H9 (cell line): ENCODE results near the gene ARAP1. TPM values are rescaled to one million over a fixed set of nuclear protein-coding genes. Genes with fewer than 3 reads are reported as not detected.

Source experiments
- DNase-seq: peaks from one replicate; pipeline ENCODE4 v3.0.0-alpha.2; 2017
- H2AFZ ChIP-seq: one replicate; pipeline ENCODE4 v1.6.1; 2013; ENCODE audit warnings: mild to moderate bottlenecking, low read length, control low read depth, moderate library complexity
- H2AK5ac ChIP-seq: 2 replicates; pipeline ENCODE4 v1.6.1; 2013; ENCODE audit warnings: low read length, control low read depth, mixed read lengths; ENCODE audit not compliant: insufficient read length
- H2BK120ac ChIP-seq: one replicate; pipeline ENCODE4 v1.6.1; 2013; ENCODE audit warnings: low read depth, mild to moderate bottlenecking, low read length, control low read depth, inconsistent platforms; ENCODE audit not compliant: poor library complexity, severe bottlenecking
- H2BK12ac ChIP-seq: 2 replicates; pipeline ENCODE4 v1.6.1; 2013; ENCODE audit warnings: low read length, control low read depth, mixed read lengths, low read depth; ENCODE audit not compliant: insufficient read length
- H2BK15ac ChIP-seq: 2 replicates; pipeline ENCODE4 v1.6.1; 2013; ENCODE audit warnings: low read depth, low read length, control low read depth
- H2BK20ac ChIP-seq: one replicate; pipeline ENCODE4 v1.6.1; 2013; ENCODE audit warnings: low read depth, mild to moderate bottlenecking, low read length, control low read depth, inconsistent platforms; ENCODE audit not compliant: poor library complexity, severe bottlenecking
- H2BK5ac ChIP-seq: 2 replicates; pipeline ENCODE4 v1.6.1; 2013; ENCODE audit warnings: low read length, control low read depth, mixed read lengths; ENCODE audit not compliant: insufficient read length
- H3K14ac ChIP-seq: 2 replicates; pipeline ENCODE4 v1.6.1; 2013; ENCODE audit warnings: low read length, control low read depth; ENCODE audit not compliant: insufficient read depth
- H3K18ac ChIP-seq: 2 replicates; pipeline ENCODE4 v1.6.1; 2013; ENCODE audit warnings: low read depth, mild to moderate bottlenecking, mixed read lengths, low read length, control low read depth; ENCODE audit not compliant: insufficient read length
- H3K23ac ChIP-seq: 2 replicates; pipeline ENCODE4 v1.6.1; 2013; ENCODE audit warnings: low read length, control low read depth, mixed read lengths, low read depth; ENCODE audit not compliant: insufficient read length
- H3K23me2 ChIP-seq: 2 replicates; pipeline ENCODE4 v1.6.1; 2013; ENCODE audit warnings: low read depth, mild to moderate bottlenecking, mixed read lengths, low read length, control low read depth; ENCODE audit not compliant: insufficient read length, poor library complexity, severe bottlenecking
- H3K27ac ChIP-seq: 2 replicates; pipeline ENCODE4 v1.5.1; 2013; ENCODE audit warnings: low read length, control low read depth, mixed read lengths, low read depth; ENCODE audit not compliant: insufficient read length
- H3K27me3 ChIP-seq: 2 replicates; pipeline ENCODE4 v1.6.1; 2013; ENCODE audit warnings: low read length, control low read depth, inconsistent platforms; ENCODE audit not compliant: insufficient read depth
- H3K4ac ChIP-seq: 2 replicates; pipeline ENCODE4 v1.6.1; 2013; ENCODE audit warnings: low read depth, mild to moderate bottlenecking, control low read depth, inconsistent platforms, low read length, moderate library complexity
- H3K4me1 ChIP-seq: 2 replicates; pipeline ENCODE4 v1.6.1; 2013; ENCODE audit warnings: low read length, control low read depth, inconsistent platforms; ENCODE audit not compliant: insufficient read depth
- H3K4me2 ChIP-seq: 2 replicates; pipeline ENCODE4 v1.6.1; 2013; ENCODE audit warnings: low read length, control low read depth, mixed read lengths; ENCODE audit not compliant: insufficient read length, insufficient read depth
- H3K56ac ChIP-seq: 2 replicates; pipeline ENCODE4 v1.6.1; 2013; ENCODE audit warnings: low read depth, mild to moderate bottlenecking, mixed read lengths, low read length, control low read depth; ENCODE audit not compliant: insufficient read length
- H3K79me1 ChIP-seq: 2 replicates; pipeline ENCODE4 v1.6.1; 2013; ENCODE audit warnings: low read depth, mild to moderate bottlenecking, moderate library complexity, low read length, control low read depth, inconsistent platforms; ENCODE audit not compliant: insufficient read depth, poor library complexity, severe bottlenecking
- H3K79me2 ChIP-seq: 2 replicates; pipeline ENCODE4 v1.6.1; 2013; ENCODE audit warnings: low read length, control low read depth, inconsistent platforms; ENCODE audit not compliant: insufficient read depth
- H3K9ac ChIP-seq: 2 replicates; pipeline ENCODE4 v1.6.1; 2013; ENCODE audit warnings: low read length, control low read depth, mixed read lengths; ENCODE audit not compliant: insufficient read length; ENCODE audit errors: extremely low read depth
- H3K9me3 ChIP-seq: one replicate; pipeline ENCODE4 v1.6.1; 2013; ENCODE audit warnings: low read depth, low read length, inconsistent platforms; ENCODE audit not compliant: control insufficient read depth
- H3T11ph ChIP-seq: one replicate; pipeline ENCODE4 v1.6.1; 2013; ENCODE audit warnings: mild to moderate bottlenecking, low read length, control low read depth, inconsistent platforms
- H4K20me1 ChIP-seq: one replicate; pipeline ENCODE4 v1.6.1; 2013; ENCODE audit not compliant: control insufficient read depth, insufficient read length, insufficient read depth
- H4K5ac ChIP-seq: 2 replicates; pipeline ENCODE4 v1.6.1; 2013; ENCODE audit warnings: low read depth, mild to moderate bottlenecking, mixed read lengths, low read length, control low read depth; ENCODE audit not compliant: insufficient read length
- H4K8ac ChIP-seq: replicated peaks from 2 replicates; pipeline ENCODE4 v1.6.1; 2013; ENCODE audit warnings: low read length, control low read depth, mixed read lengths, low read depth; ENCODE audit not compliant: insufficient read length
- H4K91ac ChIP-seq: 2 replicates; pipeline ENCODE4 v1.6.1; 2013; ENCODE audit warnings: low read depth, mild to moderate bottlenecking, moderate library complexity, mixed read lengths, low read length, control low read depth; ENCODE audit not compliant: insufficient read length
- H3K27ac Mint-ChIP-seq, 3 experiments: 2 replicates in 2 of 3; 3 replicates in 1 of 3; pipeline ENCODE4 v1.8.0; 2020 to 2021; ENCODE audit warnings: mixed read lengths in 3 of 3, mild to moderate bottlenecking in 1 of 3, moderate library complexity in 1 of 3
- H3K27me3 Mint-ChIP-seq: 2 replicates; pipeline ENCODE4 v1.8.0; 2021; ENCODE audit warnings: low read depth, mild to moderate bottlenecking, moderate library complexity, mixed read lengths
- H3K36me3 Mint-ChIP-seq, 3 experiments: 2 replicates in 2 of 3; 3 replicates in 1 of 3; pipeline ENCODE4 v1.8.0; 2020 to 2021; ENCODE audit warnings: low read depth in 3 of 3, mixed read lengths in 3 of 3; ENCODE audit not compliant: insufficient read depth in 1 of 3
- H3K4me1 Mint-ChIP-seq, 2 experiments: 2 replicates each; pipeline ENCODE4 v1.8.0; 2020; ENCODE audit warnings: mixed read lengths in 2 of 2
- H3K4me3 Mint-ChIP-seq, 2 experiments: 2 replicates in 1 of 2; 3 replicates in 1 of 2; pipeline ENCODE4 v1.8.0; 2020 to 2021; ENCODE audit warnings: mild to moderate bottlenecking in 2 of 2, mixed read lengths in 2 of 2, moderate library complexity in 1 of 2
- H3K9me3 Mint-ChIP-seq, 2 experiments: 2 replicates in 1 of 2; 3 replicates in 1 of 2; pipeline ENCODE4 v1.8.0; 2020; ENCODE audit warnings: mild to moderate bottlenecking in 2 of 2, mixed read lengths in 2 of 2, moderate library complexity in 1 of 2
- WGBS: extraction: QIAGEN DNeasy Blood & Tissue Kit; methylation state at CpG from one replicate; pipeline ENCODE4 v1.1.7; 2013; ENCODE audit warnings: missing lambda C conversion rate, low lambda C conversion rate, mixed read lengths; ENCODE audit not compliant: insufficient read length; ENCODE audit errors: extremely low coverage; 5-methylcytosine and 5-hydroxymethylcytosine counted together
- total RNA-seq: library from RNA; stranded (reverse); gene quantifications from 2 replicates; pipeline ENCODE4 v1.2.1, GENCODE V29; 2021
- TF ChIP-seq, protein P1 (sequence below): fragments of 200-600 bp; sonication (generic); conservative IDR thresholded peaks from 3 replicates; pipeline ENCODE4 v1.8.0; 2021; ENCODE audit warnings: antibody characterized with exemption, mild to moderate bottlenecking

Gene ARAP1
- total RNA-seq, 1 experiment from 2014 or later: 59.4 TPM

DNA sequence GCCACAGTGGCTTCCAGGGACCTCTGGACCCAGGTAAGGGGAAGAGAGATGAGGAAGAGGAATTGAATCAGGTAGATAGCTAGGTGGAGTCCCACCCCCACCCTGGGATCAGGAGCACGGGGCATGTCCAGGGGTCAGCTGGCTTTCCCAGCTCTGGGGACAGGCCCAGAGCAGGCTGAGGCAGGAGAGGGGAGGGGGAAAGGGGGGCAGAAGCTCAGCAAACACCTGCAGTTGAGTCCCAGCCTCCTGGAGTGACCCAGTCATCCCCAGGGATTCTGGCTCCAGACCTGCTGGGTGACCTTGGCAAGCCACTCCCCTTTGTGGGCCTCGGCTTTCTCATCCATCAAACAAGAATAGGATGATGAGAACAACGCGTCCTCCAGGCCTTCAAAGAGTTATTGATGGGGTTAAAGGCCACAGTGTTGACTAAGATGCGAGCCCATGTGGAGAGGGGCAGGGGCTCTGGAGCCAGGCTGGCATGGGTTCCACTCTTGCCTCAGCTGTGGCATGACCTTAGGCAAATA, 25.6 kb upstream of the ARAP1 start:
- no peak overlapping the region for H2BK20ac ChIP-seq
- H4K5ac ChIP-seq: no peak overlapping the region
- peaks cover 17 to 32% of the 10 kb centered on the region in 2 experiments for H3K4me1 Mint-ChIP-seq
- peaks cover 21% of the 10 kb centered on the region for H3K27me3 Mint-ChIP-seq
- no peak overlapping the region for H2BK15ac ChIP-seq
- no peak overlapping the region for H3K56ac ChIP-seq
- H2AK5ac ChIP-seq: no peak overlapping the region
- no peaks in the 10 kb centered on the region for H3K79me2 ChIP-seq
- no peak overlapping the region for H2BK12ac ChIP-seq
- peaks cover 4% of the 10 kb centered on the region; the same call in 1 of the 2 replicates for H3K4me1 ChIP-seq
- no peak overlapping the region for H3K14ac ChIP-seq
- H3K27ac Mint-ChIP-seq: no peak overlapping the region
- TF ChIP-seq, protein P1, sequence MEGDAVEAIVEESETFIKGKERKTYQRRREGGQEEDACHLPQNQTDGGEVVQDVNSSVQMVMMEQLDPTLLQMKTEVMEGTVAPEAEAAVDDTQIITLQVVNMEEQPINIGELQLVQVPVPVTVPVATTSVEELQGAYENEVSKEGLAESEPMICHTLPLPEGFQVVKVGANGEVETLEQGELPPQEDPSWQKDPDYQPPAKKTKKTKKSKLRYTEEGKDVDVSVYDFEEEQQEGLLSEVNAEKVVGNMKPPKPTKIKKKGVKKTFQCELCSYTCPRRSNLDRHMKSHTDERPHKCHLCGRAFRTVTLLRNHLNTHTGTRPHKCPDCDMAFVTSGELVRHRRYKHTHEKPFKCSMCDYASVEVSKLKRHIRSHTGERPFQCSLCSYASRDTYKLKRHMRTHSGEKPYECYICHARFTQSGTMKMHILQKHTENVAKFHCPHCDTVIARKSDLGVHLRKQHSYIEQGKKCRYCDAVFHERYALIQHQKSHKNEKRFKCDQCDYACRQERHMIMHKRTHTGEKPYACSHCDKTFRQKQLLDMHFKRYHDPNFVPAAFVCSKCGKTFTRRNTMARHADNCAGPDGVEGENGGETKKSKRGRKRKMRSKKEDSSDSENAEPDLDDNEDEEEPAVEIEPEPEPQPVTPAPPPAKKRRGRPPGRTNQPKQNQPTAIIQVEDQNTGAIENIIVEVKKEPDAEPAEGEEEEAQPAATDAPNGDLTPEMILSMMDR: no peak
- H3K4me3 Mint-ChIP-seq: no peak overlapping the region
- peaks cover 7% of the 10 kb centered on the region for H3K23me2 ChIP-seq
- no peak overlapping the region for H4K8ac ChIP-seq
- H3T11ph ChIP-seq: no peak overlapping the region
- H2BK5ac ChIP-seq: no peak overlapping the region
- H3K4me2 ChIP-seq: no peak overlapping the region
- H3K27ac ChIP-seq: no peak overlapping the region
- no peaks in the 10 kb centered on the region; a peak in 1 of 7 replicates for H3K36me3 Mint-ChIP-seq
- H3K4ac ChIP-seq: no peak overlapping the region
- no peak overlapping the region for H2AFZ ChIP-seq
- no peak for DNase-seq
- H3K79me1 ChIP-seq: no peaks in the 10 kb centered on the region
- no peaks in the 10 kb centered on the region for H3K9me3 Mint-ChIP-seq
- WGBS: no CpG with 5 or more reads among the region's 5 CpGs
- H3K9me3 ChIP-seq: no peaks in the 10 kb centered on the region
- H2BK120ac ChIP-seq: no peak overlapping the region
- no peaks in the 10 kb centered on the region for H3K27me3 ChIP-seq
- H3K23ac ChIP-seq: no peak overlapping the region
- H4K91ac ChIP-seq: no peak overlapping the region
- H3K9ac ChIP-seq: no peak overlapping the region
- no peaks in the 10 kb centered on the region for H4K20me1 ChIP-seq
- no peak overlapping the region for H3K18ac ChIP-seq
